AG08396 (cell line): ENCODE results near the gene WNT7B.

Source experiments
- DNase-seq: peaks from one replicate; pipeline ENCODE4 v3.0.0; 2012; ENCODE audit warnings: low spot score, mixed read lengths

WNT7B gene

DNA sequence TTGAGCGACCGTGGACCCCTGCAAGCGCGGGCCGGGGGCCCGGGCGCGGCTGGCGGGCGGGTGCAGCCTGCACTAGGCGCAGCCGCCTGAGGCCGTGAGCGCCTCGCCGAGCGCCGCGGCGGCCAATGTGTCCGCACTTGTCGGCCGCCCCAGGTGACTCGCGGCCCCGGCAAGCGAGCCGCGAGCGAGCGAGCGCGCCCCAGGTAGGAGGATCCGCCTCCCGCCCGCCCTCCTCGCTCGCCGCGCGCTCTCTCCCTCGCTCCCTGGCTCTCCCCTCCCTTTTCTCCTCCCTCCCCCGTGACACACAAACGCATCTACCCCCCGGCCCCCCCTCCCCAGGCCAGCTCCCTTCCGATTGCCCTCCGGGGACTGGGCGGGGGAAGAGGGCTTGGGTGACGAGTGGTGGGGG lies at the start of gene WNT7B:
TSS of gene WNT7B (minus strand) at position 160 of the 409 bp plus-strand sequence. CDS start 408 bp downstream, outside the sequence.
- DNase-seq: no peak

DNA sequence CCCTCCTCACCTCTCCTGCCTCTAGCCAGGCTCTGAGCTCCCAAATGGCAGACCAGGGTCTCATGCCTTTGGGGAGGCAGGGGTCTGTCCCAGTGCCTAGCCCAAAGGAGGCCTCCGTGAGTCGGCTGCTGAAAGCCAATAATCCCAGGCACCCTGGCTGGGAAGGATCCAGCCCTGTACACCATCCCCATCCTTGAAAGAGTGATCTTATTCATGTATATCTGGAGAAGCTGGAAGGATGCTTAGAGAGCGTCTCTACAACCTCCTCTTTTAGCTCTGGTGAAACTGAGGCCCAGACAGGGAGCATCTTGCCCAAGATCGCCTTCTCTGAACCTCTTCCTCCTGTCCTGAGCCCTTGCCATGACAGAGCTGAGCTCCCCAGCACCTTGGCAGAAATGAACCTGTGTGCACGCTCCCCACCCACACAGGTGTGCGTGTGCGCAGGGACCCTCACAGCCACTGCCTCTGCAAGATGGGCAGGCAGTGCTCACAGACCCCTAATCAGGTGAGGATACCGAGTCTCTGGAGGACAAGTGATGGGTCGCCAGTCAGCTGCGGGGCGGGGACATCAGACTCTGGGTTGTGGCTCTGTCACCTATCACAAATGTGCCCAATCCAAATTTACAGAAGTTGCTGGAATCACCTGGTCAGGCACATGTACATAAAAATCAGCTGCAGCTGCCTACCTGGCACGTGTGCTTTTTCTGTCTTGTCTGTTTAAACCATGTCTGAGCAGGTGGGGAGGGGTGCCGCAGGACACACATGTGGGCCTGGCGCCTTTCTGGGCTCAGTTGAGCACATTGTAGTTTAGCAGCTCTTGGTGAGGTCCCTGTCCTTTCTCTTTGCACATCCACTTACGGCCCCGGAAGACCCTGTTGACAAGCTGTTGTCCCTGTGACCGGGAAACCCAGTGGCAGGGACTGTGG lies 49.3 kb upstream of the WNT7B start:
- no peak for DNase-seq

GRCh38 chr22:46025225-46025972 lies 48.4 kb upstream of the WNT7B start:
- DNase-seq: no peak

GRCh38 chr22:46024136-46024840 lies 47.3 kb upstream of the WNT7B start:
- no peak for DNase-seq

GRCh38 chr22:46023558-46023981 lies 46.6 kb upstream of the WNT7B start:
- no peak for DNase-seq

- DNase-seq: no peak
These were observed 46.0 kb upstream of the WNT7B start for GRCh38 chr22:46022881-46023512.

DNA sequence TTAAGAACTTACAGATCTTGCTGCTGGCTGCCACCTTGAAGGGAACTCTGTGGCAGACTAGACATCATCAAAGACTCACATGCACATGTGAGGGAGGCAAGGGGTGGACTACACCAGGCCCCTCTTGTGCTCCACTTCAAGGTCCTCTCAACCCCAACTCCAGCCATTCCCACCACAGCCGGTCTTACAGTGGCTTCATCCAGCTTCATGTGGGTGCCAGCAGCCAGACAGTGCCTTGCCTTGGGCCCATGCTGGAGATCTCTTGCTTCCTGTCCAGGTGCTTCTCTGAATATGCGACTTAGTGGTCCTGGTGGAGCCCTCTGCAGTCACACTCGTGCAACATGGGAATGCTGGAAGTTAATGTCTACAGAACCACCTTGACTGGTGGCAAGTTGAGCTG lies 44.6 kb upstream of the WNT7B start:
- no peak for DNase-seq

- no peak for DNase-seq
These were observed 42.4 kb upstream of the WNT7B start for GRCh38 chr22:46019351-46019750.

GRCh38 chr22:46018859-46019258 lies 41.9 kb upstream of the WNT7B start:
- no peak for DNase-seq

DNA sequence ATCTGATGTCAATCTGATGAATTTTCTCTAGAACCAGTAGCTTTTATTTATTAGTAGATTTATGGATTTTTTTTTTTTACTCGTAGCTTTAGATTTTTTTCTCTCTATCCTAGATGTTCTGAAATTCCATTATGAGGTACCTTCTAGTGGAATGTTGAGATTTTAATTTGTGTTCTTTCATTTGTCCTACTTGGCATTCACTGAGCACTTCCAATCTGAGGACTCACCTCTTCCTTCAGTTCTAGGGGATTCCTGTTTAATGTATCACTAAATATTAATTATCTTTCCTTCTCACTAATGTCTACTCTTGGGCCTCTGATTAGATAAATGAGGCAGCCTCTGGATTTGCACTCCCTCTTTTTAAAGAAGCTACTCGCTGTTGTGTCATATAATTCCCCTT lies 40.2 kb upstream of the WNT7B start:
- no peak for DNase-seq

GRCh38 chr22:46013460-46014416 lies 36.8 kb upstream of the WNT7B start:
- DNase-seq: peak; percentile 97

DNA sequence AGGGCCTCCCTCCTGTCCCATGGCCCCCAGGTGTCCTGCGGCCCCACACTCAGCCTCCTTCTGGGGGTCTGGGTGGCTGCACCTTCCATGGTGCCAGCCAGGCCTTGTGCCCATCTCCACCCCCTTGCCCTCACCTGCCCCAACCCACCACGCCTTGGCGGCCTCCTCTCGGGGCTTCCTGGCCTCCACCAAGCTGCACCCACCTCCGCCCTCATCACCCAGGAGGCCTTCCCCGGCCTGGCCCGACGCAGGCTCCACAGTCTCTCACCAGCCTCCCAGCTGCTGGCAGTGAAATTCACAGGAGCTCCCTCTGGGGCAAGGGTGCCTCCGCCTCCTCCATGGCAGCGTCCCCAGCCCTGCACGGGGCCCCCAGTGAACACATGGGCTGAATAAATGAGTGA lies 35.9 kb upstream of the WNT7B start:
- DNase-seq: no peak

DNA sequence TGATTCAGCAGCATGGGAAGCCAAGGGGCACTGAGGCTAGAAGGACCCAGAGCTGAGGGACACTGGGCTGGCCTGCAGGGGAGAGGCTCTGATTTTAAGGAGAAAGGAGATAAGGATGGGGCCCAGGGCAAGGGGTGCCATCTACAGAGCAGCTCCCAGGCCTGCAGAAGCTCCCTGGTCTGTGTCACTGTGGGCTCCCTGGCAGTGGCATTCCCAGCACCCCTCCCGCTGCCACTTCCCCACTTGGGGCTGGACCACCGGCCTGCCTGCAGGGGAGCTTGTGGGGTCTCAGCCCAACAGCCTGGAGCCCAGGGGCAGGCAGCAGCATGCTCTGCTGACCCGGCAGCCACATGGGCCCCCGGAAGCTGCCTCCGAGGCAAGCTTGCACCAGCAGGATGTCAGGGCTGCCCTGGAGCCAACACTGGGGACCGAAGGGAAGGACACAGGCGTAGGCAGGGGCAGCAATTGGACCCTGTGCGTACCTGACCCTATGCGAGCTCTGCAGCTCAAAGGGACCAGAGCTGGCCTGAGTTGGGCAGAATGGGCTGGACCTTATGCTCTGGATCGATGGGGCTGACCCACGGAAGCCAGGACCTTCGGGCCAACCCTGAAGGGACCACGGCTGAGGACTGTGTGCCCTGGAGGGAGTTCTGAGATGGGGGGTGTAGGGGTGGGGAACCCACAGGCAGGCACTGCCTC lies 35.4 kb upstream of the WNT7B start:
- no peak for DNase-seq

DNA sequence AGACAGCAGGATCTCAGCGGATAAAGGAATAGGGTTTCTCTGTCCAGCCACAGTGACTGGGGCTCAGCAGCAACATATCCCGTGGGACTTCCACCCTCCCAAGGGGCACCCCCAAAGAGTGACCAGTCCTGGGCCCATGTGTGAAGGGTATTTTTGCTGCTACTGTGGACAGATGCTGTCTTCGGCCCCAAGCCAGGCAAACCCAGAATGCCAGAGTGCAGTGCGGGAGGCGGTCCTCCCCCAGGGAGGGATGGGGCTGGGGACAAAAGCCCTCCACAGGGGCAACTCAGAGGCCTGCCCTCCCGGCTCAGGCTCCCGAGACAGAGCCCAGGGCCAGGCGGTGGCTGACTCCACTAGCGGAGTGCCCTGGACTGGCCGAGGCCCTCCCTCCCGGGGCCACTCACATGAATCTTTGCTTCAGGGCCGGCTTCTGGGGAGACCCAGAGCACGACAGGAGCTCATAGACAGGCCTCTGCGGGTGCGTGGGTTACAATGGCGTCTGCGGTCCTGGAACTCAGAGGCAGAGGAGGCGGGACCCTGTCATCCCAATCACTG lies 34.7 kb upstream of the WNT7B start:
- DNase-seq: no peak

GRCh38 chr22:46010951-46011626 lies 34.1 kb upstream of the WNT7B start:
- no peak for DNase-seq

DNA sequence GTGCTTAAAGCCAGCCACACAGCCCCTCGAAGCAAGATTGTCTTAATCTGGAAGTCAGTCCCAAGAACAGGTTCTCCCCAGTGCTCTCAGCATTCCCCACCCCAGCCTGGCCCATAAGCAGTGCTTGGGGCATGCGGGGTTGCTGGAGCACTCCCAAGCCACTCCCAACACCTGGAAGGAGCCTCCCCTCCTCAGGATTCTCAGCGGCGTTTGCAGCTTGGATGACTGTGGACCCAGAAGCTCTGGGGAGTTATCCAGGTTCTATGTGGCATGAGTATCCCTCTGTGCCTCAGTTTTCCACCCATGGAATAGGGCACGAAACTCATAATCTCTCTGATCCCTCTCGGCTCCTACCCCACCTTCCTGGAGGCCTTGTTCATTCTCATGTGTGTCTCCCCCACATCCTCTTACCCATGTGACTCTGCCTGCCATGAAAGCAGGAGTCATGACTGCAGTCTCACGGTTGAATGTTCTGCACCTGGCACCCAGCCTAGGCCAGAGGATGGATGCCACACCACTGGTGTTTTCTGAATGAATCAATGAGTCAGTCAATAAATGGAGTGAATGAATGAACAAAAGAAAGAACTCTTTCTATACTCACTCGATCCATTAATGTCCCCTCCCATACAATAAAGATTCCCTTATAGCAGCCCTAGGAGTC lies 33.4 kb upstream of the WNT7B start:
- DNase-seq: no peak

DNA sequence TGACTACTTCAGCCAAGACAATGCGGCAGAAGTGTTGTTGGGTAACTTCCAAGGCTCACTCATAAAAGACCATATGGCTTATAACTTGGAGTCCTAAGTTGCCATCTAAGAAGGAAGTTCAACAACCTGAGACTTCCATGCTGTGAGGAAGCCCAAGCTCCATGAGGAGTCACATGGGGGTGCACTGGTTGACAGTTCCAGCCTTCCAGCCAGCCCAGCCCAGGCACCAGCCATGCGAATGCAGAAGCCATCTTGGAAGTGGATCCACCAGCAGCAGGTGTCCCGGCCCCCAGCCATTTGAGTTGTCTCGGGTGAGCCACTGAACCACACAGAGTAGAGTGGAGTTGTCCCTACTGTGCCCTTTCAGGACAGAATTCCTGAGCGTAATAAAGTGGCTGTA lies 32.8 kb upstream of the WNT7B start:
- DNase-seq: no peak

- no peak for DNase-seq
These were observed 32.1 kb upstream of the WNT7B start for GRCh38 chr22:46008836-46009596.
